ENCODE results near the gene PDAP1.
A peak's percentile ranks its signal among the peaks of the same experiment; 100 is the strongest.
"Not testable (repeated sequence)": the region's sequence is repeated elsewhere in the genome, so short reads cannot be mapped to it uniquely, and the experiment has no call there.

Gene PDAP1

GRCh38 chr7:99408379-99409191, at the start of gene PDAP1, which contains the start of gene BUD31:
TSS of gene PDAP1 (minus strand) at chr7:99408597. CDS start at chr7:99408548, 49 bp downstream.
TSS of gene BUD31 (plus strand) at chr7:99408969. CDS start at chr7:99411093, 2,124 bp downstream.
- peak; percentile 95 to 97 for DNase-seq

GRCh38 chr7:99457650-99458493, 49.5 kb upstream of the PDAP1 start:
- DNase-seq, result no peak

GRCh38 chr7:99457050-99457649, 48.8 kb upstream of the PDAP1 start:
- no peak for DNase-seq

GRCh38 chr7:99456288-99456687, 47.9 kb upstream of the PDAP1 start:
- DNase-seq, result no peak

GRCh38 chr7:99455874-99456273, 47.5 kb upstream of the PDAP1 start:
- DNase-seq, result no peak

- DNase-seq, result no peak
Observed at GRCh38 chr7:99453105-99453504, 44.7 kb upstream of the PDAP1 start.

GRCh38 chr7:99452541-99452940, 44.1 kb upstream of the PDAP1 start:
- no peak for DNase-seq

GRCh38 chr7:99451936-99452335, 43.5 kb upstream of the PDAP1 start:
- no peak for DNase-seq

- DNase-seq, result no peak
Observed at GRCh38 chr7:99449326-99449725, 40.9 kb upstream of the PDAP1 start.

GRCh38 chr7:99448855-99449254, 40.5 kb upstream of the PDAP1 start:
- no peak for DNase-seq

- DNase-seq, result no peak
Observed at GRCh38 chr7:99447943-99448342, 39.5 kb upstream of the PDAP1 start.

- no peak for DNase-seq
Observed at GRCh38 chr7:99446096-99446495, 37.7 kb upstream of the PDAP1 start.

- DNase-seq, result no peak
Observed at GRCh38 chr7:99440195-99440594, 31.8 kb upstream of the PDAP1 start.

GRCh38 chr7:99438573-99439480, 30.4 kb upstream of the PDAP1 start, which contains the start of the genes CPSF4 and PTCD1:
TSS of gene CPSF4 (plus strand) at chr7:99438943. CDS start at chr7:99439083, 140 bp downstream.
TSS of gene PTCD1 (minus strand) at chr7:99438798. CDS start at chr7:99435242, 3,556 bp downstream.
- DNase-seq, result peak; percentile 92 to 93

GRCh38 chr7:99437946-99438572, 29.7 kb upstream of the PDAP1 start:
- no peak for DNase-seq

GRCh38 chr7:99433158-99433557, 24.8 kb upstream of the PDAP1 start:
- no peak for DNase-seq

GRCh38 chr7:99431756-99432540, 23.6 kb upstream of the PDAP1 start:
- not testable (repeated sequence) for DNase-seq

- no peak for DNase-seq
Observed at GRCh38 chr7:99429756-99430155, 21.4 kb upstream of the PDAP1 start.

- DNase-seq, result no peak
Observed at GRCh38 chr7:99428972-99429566, 20.7 kb upstream of the PDAP1 start.

All from CD4-positive, alpha-beta T cell treated with Interleukin-4 for 1 hour (primary cell).